ENCODE results near the gene DLGAP3.

Gene DLGAP3

DNA sequence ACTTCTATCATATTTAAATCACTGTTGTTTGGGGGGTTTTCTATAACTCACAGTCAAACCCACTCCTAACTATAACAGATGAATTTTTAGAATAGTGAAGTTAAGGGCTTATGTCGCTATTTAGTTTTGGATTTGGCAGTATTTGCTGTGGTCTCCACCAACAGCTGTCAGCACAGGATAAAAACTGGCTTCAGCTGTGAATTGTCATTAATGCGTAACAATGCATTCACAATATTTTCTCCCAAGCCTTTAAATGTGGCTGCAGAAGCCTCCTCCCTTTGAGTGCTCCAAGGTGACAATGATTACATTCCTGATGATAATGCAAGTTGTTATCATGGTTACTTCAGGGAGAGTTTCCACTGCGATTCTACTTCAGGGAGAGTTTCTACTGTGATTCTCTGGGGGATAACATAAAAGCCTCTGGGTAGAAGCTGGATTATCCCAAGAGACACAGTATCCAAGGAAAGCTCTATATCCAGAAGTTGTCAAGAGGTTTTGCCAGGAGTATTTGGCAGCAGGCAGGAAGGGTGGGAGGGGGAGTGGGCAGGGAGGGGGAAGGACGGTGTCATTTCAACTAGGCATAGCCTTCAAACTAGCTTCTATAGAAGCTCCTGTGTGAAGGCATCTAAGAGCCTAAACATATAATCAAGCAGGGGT lies 55.0 kb downstream of the DLGAP3 start:
- TF ChIP-seq POLR2A (IDR thresholded peaks at IDR 0.05; ENCODE audit: low read depth, low read length), result no peak
- no peak for TF ChIP-seq TAF1 (IDR thresholded peaks at IDR 0.05; ENCODE audit: low read depth, low read length)
- no peak for TF ChIP-seq PAX5 (IDR thresholded peaks at IDR 0.05; ENCODE audit: insufficient read depth, low read length, severe bottlenecking)
- no peak for TF ChIP-seq POU2F2 (IDR thresholded peaks at IDR 0.05; ENCODE audit: low read depth, low read length)
- no peak for TF ChIP-seq SPI1 (IDR thresholded peaks at IDR 0.05; ENCODE audit: low read depth, low read length)
- no peak for TF ChIP-seq POLR2AphosphoS5 (IDR thresholded peaks at IDR 0.05; ENCODE audit: low read depth, low read length)
- no peak for FAIRE-seq
- DNase-seq (ENCODE audit: insufficient read length, low spot score), result no peak

DNA sequence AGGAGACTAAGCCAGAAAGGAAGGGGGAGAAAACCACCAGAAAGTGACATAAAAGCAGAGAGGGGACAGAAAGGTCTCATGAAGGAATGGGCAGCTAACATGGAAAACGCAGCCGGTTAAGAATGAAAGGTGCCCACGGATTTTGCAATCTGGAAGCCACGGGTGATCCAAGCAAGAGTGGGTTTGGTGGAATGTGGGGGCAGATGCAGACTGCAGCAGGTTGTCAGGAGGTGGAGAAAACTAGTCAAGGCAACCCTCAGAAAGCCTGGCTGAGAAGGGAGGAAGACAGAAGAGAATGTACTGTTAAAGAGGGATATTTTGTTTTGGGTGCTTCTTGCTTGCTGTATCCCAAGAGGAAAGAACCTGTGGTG lies 57.3 kb downstream of the DLGAP3 start:
- no peak for TF ChIP-seq SPI1 (IDR thresholded peaks at IDR 0.05; ENCODE audit: low read depth, low read length)
- TF ChIP-seq POLR2A (IDR thresholded peaks at IDR 0.05; ENCODE audit: low read depth, low read length), result no peak
- TF ChIP-seq POLR2AphosphoS5 (IDR thresholded peaks at IDR 0.05; ENCODE audit: low read depth, low read length), result no peak
- no peak for TF ChIP-seq POU2F2 (IDR thresholded peaks at IDR 0.05; ENCODE audit: low read depth, low read length)
- no peak for TF ChIP-seq TAF1 (IDR thresholded peaks at IDR 0.05; ENCODE audit: low read depth, low read length)
- no peak for TF ChIP-seq PAX5 (IDR thresholded peaks at IDR 0.05; ENCODE audit: insufficient read depth, low read length, severe bottlenecking)
- FAIRE-seq, result no peak

GRCh38 chr1:34871443-34872132 lies 57.9 kb downstream of the DLGAP3 start:
- FAIRE-seq (no peak), DNase-seq (ENCODE audit: insufficient read length, low spot score) (no peak)
- TF ChIP-seq SPI1 (IDR thresholded peaks at IDR 0.05; ENCODE audit: low read depth, low read length) (no peak), PAX5 (IDR thresholded peaks at IDR 0.05; ENCODE audit: insufficient read depth, low read length, severe bottlenecking) (no peak), TAF1 (IDR thresholded peaks at IDR 0.05; ENCODE audit: low read depth, low read length) (no peak), POLR2A (IDR thresholded peaks at IDR 0.05; ENCODE audit: low read depth, low read length) (no peak), POU2F2 (IDR thresholded peaks at IDR 0.05; ENCODE audit: low read depth, low read length) (no peak), POLR2AphosphoS5 (IDR thresholded peaks at IDR 0.05; ENCODE audit: low read depth, low read length) (no peak)

More for the DNA sequence above, 57.3 kb downstream of the DLGAP3 start:
- DNase-seq (ENCODE audit: insufficient read length, low spot score), result no peak

DNA sequence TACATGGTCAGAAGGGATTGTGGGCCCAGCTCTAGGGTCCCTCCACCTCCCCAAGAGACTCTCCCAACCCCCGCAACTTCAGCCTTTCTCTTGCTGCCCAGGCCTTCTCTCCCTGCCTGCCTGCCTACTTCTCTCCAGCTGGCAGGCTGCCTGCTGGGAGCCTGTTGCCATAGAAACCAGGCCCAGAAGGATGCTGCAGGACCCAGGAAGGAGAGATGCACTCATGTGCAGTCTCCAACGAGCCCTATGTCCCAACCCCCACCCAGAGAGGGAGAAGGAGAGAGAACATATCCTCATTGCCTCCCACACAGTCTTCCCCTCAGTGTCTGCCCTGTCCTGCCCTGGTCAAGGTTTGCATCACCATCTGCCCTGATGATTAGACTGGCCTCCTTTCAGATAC lies 59.1 kb downstream of the DLGAP3 start:
- FAIRE-seq (no peak), DNase-seq (ENCODE audit: insufficient read length, low spot score) (no peak)
- TF ChIP-seq POU2F2 (IDR thresholded peaks at IDR 0.05; ENCODE audit: low read depth, low read length) (no peak), PAX5 (IDR thresholded peaks at IDR 0.05; ENCODE audit: insufficient read depth, low read length, severe bottlenecking) (no peak), SPI1 (IDR thresholded peaks at IDR 0.05; ENCODE audit: low read depth, low read length) (no peak), POLR2A (IDR thresholded peaks at IDR 0.05; ENCODE audit: low read depth, low read length) (no peak), POLR2AphosphoS5 (IDR thresholded peaks at IDR 0.05; ENCODE audit: low read depth, low read length) (no peak), TAF1 (IDR thresholded peaks at IDR 0.05; ENCODE audit: low read depth, low read length) (no peak)

GRCh38 chr1:34869760-34870159 lies 59.7 kb downstream of the DLGAP3 start:
- no peak for DNase-seq (ENCODE audit: insufficient read length, low spot score)
- TF ChIP-seq SPI1 (IDR thresholded peaks at IDR 0.05; ENCODE audit: low read depth, low read length) (no peak), PAX5 (IDR thresholded peaks at IDR 0.05; ENCODE audit: insufficient read depth, low read length, severe bottlenecking) (no peak), POLR2AphosphoS5 (IDR thresholded peaks at IDR 0.05; ENCODE audit: low read depth, low read length) (no peak), POLR2A (IDR thresholded peaks at IDR 0.05; ENCODE audit: low read depth, low read length) (no peak), POU2F2 (IDR thresholded peaks at IDR 0.05; ENCODE audit: low read depth, low read length) (no peak), TAF1 (IDR thresholded peaks at IDR 0.05; ENCODE audit: low read depth, low read length) (no peak)
- no peak for FAIRE-seq

DNA sequence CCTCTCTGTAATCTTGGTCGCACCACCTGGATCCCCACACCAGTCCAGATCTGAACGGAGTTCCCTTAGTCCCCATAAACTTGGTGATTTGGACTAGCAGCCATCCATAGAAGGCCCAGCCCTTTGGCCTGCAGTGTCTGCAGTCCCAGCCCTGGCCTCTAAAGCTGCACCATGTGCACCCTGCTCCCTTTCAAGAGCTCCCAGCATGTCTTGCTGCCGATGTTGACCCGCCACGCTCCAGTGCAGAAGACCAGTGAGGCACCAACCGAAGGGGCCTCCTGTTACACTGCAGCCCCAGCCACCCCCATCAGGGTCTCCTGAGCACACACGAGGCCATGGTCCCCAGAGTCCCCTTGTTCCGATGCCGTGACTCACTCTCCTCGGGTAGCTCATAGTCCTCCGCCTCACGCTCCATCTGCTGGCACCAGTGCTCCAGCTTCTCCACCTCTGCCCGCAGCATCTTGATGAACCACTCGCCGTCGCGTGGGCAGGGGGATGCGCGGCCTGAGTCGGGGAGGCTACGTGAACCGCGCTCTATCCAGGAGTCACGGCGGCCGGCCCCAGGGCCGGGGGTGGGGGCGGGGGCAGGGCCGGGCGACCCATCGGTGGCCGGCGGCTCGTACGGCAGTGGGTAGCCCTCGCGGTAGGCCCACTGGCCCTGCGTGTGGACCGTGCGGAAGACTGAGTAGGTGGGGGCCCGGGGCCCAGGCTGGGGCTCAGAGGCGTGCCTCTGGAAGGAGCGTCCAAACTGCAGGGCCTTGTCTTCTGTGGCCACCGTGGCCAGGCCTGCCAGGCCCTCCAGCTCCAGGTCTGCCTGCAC lies 61.0 kb downstream of the DLGAP3 start:
- FAIRE-seq (no peak), DNase-seq (ENCODE audit: insufficient read length, low spot score) (no peak)
- TF ChIP-seq POLR2AphosphoS5 (IDR thresholded peaks at IDR 0.05; ENCODE audit: low read depth, low read length) (no peak), PAX5 (IDR thresholded peaks at IDR 0.05; ENCODE audit: insufficient read depth, low read length, severe bottlenecking) (no peak), POLR2A (IDR thresholded peaks at IDR 0.05; ENCODE audit: low read depth, low read length) (no peak), TAF1 (IDR thresholded peaks at IDR 0.05; ENCODE audit: low read depth, low read length) (no peak), POU2F2 (IDR thresholded peaks at IDR 0.05; ENCODE audit: low read depth, low read length) (no peak), SPI1 (IDR thresholded peaks at IDR 0.05; ENCODE audit: low read depth, low read length) (no peak)

- FAIRE-seq, result no peak
- DNase-seq (ENCODE audit: insufficient read length, low spot score), result no peak
- no peak for TF ChIP-seq POLR2AphosphoS5 (IDR thresholded peaks at IDR 0.05; ENCODE audit: low read depth, low read length)
- TF ChIP-seq TAF1 (IDR thresholded peaks at IDR 0.05; ENCODE audit: low read depth, low read length), result no peak
- TF ChIP-seq PAX5 (IDR thresholded peaks at IDR 0.05; ENCODE audit: insufficient read depth, low read length, severe bottlenecking), result no peak
- TF ChIP-seq POU2F2 (IDR thresholded peaks at IDR 0.05; ENCODE audit: low read depth, low read length), result no peak
- TF ChIP-seq POLR2A (IDR thresholded peaks at IDR 0.05; ENCODE audit: low read depth, low read length), result no peak
- TF ChIP-seq SPI1 (IDR thresholded peaks at IDR 0.05; ENCODE audit: low read depth, low read length), result no peak
These were observed 62.0 kb downstream of the DLGAP3 start for GRCh38 chr1:34867415-34867814.

GRCh38 chr1:34866762-34867109 lies 62.7 kb downstream of the DLGAP3 start:
- FAIRE-seq (no peak), DNase-seq (ENCODE audit: insufficient read length, low spot score) (no peak)
- TF ChIP-seq PAX5 (IDR thresholded peaks at IDR 0.05; ENCODE audit: insufficient read depth, low read length, severe bottlenecking), result no peak
- no peak for TF ChIP-seq TAF1 (IDR thresholded peaks at IDR 0.05; ENCODE audit: low read depth, low read length)
- TF ChIP-seq POU2F2 (IDR thresholded peaks at IDR 0.05; ENCODE audit: low read depth, low read length), result no peak
- TF ChIP-seq POLR2A (IDR thresholded peaks at IDR 0.05; ENCODE audit: low read depth, low read length), result no peak
- TF ChIP-seq SPI1 (IDR thresholded peaks at IDR 0.05; ENCODE audit: low read depth, low read length), result no peak
- no peak for TF ChIP-seq POLR2AphosphoS5 (IDR thresholded peaks at IDR 0.05; ENCODE audit: low read depth, low read length)
